Caco-2 (cell line): ENCODE measurements around the gene CAPZA1. TPM values are rescaled to one million over a fixed set of nuclear protein-coding genes. Genes with fewer than 3 reads are reported as not detected.

Experiments
- BruUV-seq: library from RNA; stranded (reverse); fragments of 400-500 nt; replicated peaks from 2 replicates; lab custom pipeline; 2021; lab: Mats Ljungman, UMichigan
- CTCF ChIA-PET: fragments of 300-600 bp; sonication (Branson Sonifier 250); formaldehyde crosslinking; loops from one replicate; lab custom pipeline; 2022; ENCODE audit warnings: antibody characterized with exemption; lab: Charles Lee
- POLR2A ChIA-PET: fragments of 300-600 bp; sonication (Branson Sonifier 250); formaldehyde crosslinking; loops from one replicate; lab custom pipeline; 2022; ENCODE audit warnings: antibody characterized with exemption; lab: Charles Lee
- DNase-seq, 2 experiments: peaks; one replicate each; pipeline versions ENCODE4 v3.0.0 to v3.0.0-alpha.2; 2020 to 2022
- H3K27me3 ChIP-seq: replicated peaks from 2 replicates; pipeline ENCODE4 v1.6.0; 2011; ENCODE audit warnings: low read length; ENCODE audit not compliant: control insufficient read depth, insufficient read depth
- H3K36me3 ChIP-seq: 2 replicates; pipeline ENCODE4 v1.5.1; 2011; ENCODE audit warnings: low read length; ENCODE audit not compliant: control insufficient read depth, insufficient read depth
- H3K4me1 ChIP-seq: fragments of 250-450 bp; sonication (Bioruptor Pico); 2 replicates; pipeline ENCODE4 v1.5.1; 2020; ENCODE audit warnings: mild to moderate bottlenecking
- H3K4me3 ChIP-seq: 2 replicates; pipeline ENCODE4 v1.5.1; 2011; ENCODE audit warnings: low read depth, mild to moderate bottlenecking, control low read depth, low read length
- H3K9me3 ChIP-seq: fragments of 250-450 bp; sonication (Bioruptor Pico); 2 replicates; pipeline ENCODE4 v1.5.1; 2020; ENCODE audit warnings: mild to moderate bottlenecking, moderate library complexity
- H3K27ac Mint-ChIP-seq: one replicate; pipeline ENCODE4 v1.8.0; 2022; ENCODE audit warnings: mixed read lengths; ENCODE audit not compliant: unreplicated experiment
- H3K27me3 Mint-ChIP-seq: one replicate; pipeline ENCODE4 v1.8.0; 2022; ENCODE audit warnings: mixed read lengths; ENCODE audit not compliant: insufficient read depth, unreplicated experiment
- H3K36me3 Mint-ChIP-seq: one replicate; pipeline ENCODE4 v1.8.0; 2022; ENCODE audit warnings: mild to moderate bottlenecking, mixed read lengths; ENCODE audit not compliant: insufficient read depth, unreplicated experiment
- H3K4me1 Mint-ChIP-seq: one replicate; pipeline ENCODE4 v1.8.0; 2022; ENCODE audit warnings: low read depth, mixed read lengths; ENCODE audit not compliant: unreplicated experiment
- H3K4me3 Mint-ChIP-seq: one replicate; pipeline ENCODE4 v1.8.0; 2022; ENCODE audit warnings: mild to moderate bottlenecking, moderate library complexity, mixed read lengths; ENCODE audit not compliant: unreplicated experiment
- H3K9me3 Mint-ChIP-seq: one replicate; pipeline ENCODE4 v1.8.0; 2022; ENCODE audit warnings: mixed read lengths; ENCODE audit not compliant: unreplicated experiment
- CTCF ChIP-seq, 2 experiments: fragments of 200-600 bp in 1 of 2; IDR thresholded peaks; 1 replicate in 1 of 2; 2 replicates in 1 of 2; pipeline versions ENCODE4 v1.5.1 to v1.8.0; 2011 to 2022; ENCODE audit warnings: antibody characterized with exemption in 1 of 2, control low read depth in 1 of 2, inconsistent platforms in 1 of 2, low read depth in 1 of 2, low read length in 1 of 2, mild to moderate bottlenecking in 1 of 2, moderate library complexity in 1 of 2; ENCODE audit not compliant: insufficient read depth in 1 of 2, severe bottlenecking in 1 of 2, unreplicated experiment in 1 of 2
- intact Hi-C: fragments of 100-400 bp; cut with micrococcal nuclease; formaldehyde crosslinking; loops from one replicate; pipeline ENCODE4 v1.10.0; 2022; ENCODE audit not compliant: unreplicated experiment
- total RNA-seq: library from RNA; stranded (reverse); gene quantifications from 2 replicates; pipeline ENCODE4 v1.2.3, GENCODE V29; 2022

Gene CAPZA1
- total RNA-seq, 1 experiment from 2014 or later, result 82.4 TPM

GRCh38 chr1:112579801-112580510, 39.7 kb upstream of the CAPZA1 start:
- intact Hi-C loops, result no loop called here
- no peak for TF ChIP-seq CTCF (IDR thresholded peaks at IDR 0.05; ENCODE audit: insufficient read depth in 1 of 2, low read depth in 1 of 2, low read length in 1 of 2, severe bottlenecking in 1 of 2, unreplicated experiment in 1 of 2)
- POLR2A ChIA-PET, result no interaction called here
- H3K27ac Mint-ChIP-seq, result no peak overlapping the region
- Histone ChIP-seq H3K27me3 (no peaks in the 10 kb centered on the region), H3K36me3 (no peaks in the 10 kb centered on the region), H3K9me3 (no peaks in the 10 kb centered on the region), H3K4me3 (no peak overlapping the region), H3K4me1 (no peaks in the 10 kb centered on the region)
- no peaks in the 10 kb centered on the region for H3K9me3 Mint-ChIP-seq
- no peaks in the 10 kb centered on the region for H3K4me1 Mint-ChIP-seq
- BruUV-seq, result no TSS peak
- H3K27me3 Mint-ChIP-seq, result no peaks in the 10 kb centered on the region
- CTCF ChIA-PET, result no interaction called here
- H3K4me3 Mint-ChIP-seq, result no peak overlapping the region
- no peak for DNase-seq
- peaks cover 6% of the 10 kb centered on the region for H3K36me3 Mint-ChIP-seq

DNA sequence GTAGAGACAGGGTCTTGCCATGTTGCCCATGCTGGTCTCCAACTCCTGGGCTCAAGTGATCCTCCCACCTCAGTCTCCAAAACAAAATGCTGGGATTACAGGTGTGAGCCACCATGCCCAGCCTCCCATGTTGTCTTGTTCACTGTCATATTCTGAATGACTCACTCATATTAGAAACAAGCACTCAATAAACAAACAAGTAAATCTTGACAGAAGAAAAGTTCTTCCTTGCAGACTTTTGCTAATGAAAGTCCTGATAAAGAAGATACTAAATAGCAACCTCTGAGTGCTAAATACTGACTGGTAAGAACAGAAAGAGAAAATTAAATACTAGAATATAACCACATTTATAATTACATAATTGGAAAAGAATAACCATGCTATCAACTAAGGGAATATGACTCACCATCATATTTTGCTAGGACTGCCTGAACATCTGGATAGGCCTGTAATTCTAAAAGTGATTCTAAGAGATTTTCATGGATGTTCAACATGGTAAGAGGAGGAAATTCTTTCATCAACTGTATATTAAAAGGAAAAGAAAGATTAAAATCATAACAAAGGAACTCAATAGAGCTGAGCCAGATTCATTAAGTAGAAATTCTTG, 37.9 kb upstream of the CAPZA1 start:
- BruUV-seq, result no TSS peak
- POLR2A ChIA-PET, result no interaction called here
- Mint-ChIP-seq H3K36me3 (no peaks in the 10 kb centered on the region), H3K9me3 (no peaks in the 10 kb centered on the region), H3K27me3 (no peaks in the 10 kb centered on the region), H3K4me1 (no peaks in the 10 kb centered on the region), H3K27ac (no peak overlapping the region), H3K4me3 (no peak overlapping the region)
- CTCF ChIA-PET, result no interaction called here
- TF ChIP-seq CTCF (IDR thresholded peaks at IDR 0.05; ENCODE audit: insufficient read depth in 1 of 2, low read depth in 1 of 2, low read length in 1 of 2, severe bottlenecking in 1 of 2, unreplicated experiment in 1 of 2), result no peak
- DNase-seq, result no peak
- Histone ChIP-seq H3K36me3 (no peaks in the 10 kb centered on the region), H3K27me3 (no peaks in the 10 kb centered on the region), H3K4me3 (no peak overlapping the region), H3K9me3 (no peaks in the 10 kb centered on the region), H3K4me1 (no peaks in the 10 kb centered on the region)
- intact Hi-C loops, result no loop called here

GRCh38 chr1:112583366-112583765, 36.3 kb upstream of the CAPZA1 start:
- CTCF ChIA-PET, result no interaction called here
- no peak for TF ChIP-seq CTCF (IDR thresholded peaks at IDR 0.05; ENCODE audit: insufficient read depth in 1 of 2, low read depth in 1 of 2, low read length in 1 of 2, severe bottlenecking in 1 of 2, unreplicated experiment in 1 of 2)
- Mint-ChIP-seq H3K4me3 (no peak overlapping the region), H3K27me3 (no peaks in the 10 kb centered on the region), H3K36me3 (no peaks in the 10 kb centered on the region), H3K27ac (no peak overlapping the region), H3K9me3 (peaks cover under 1% of the 10 kb centered on the region), H3K4me1 (no peaks in the 10 kb centered on the region)
- no peaks in the 10 kb centered on the region for H3K36me3 ChIP-seq
- no TSS peak for BruUV-seq
- no peak overlapping the region for H3K4me3 ChIP-seq
- H3K4me1 ChIP-seq, result no peaks in the 10 kb centered on the region
- no peak for DNase-seq
- no peaks in the 10 kb centered on the region for H3K9me3 ChIP-seq
- intact Hi-C loops, result no loop called here
- H3K27me3 ChIP-seq, result no peaks in the 10 kb centered on the region
- POLR2A ChIA-PET, result no interaction called here
